Right lobe of liver (tissue), 4 donors: ENCODE results near the gene SMAD1.

Source experiments
- POLR2A ChIP-seq: fragments of 450-650 bp; IDR thresholded peaks from one replicate; pipeline ENCODE4 v1.6.1; 2017; ENCODE audit warnings: antibody characterized with exemption, mild to moderate bottlenecking
- TF ChIP-seq, protein P1 (sequence below), 4 donors: fragments of 200-600 bp in 3 of 4; fragments of 450-650 bp in 1 of 4; IDR thresholded peaks; one replicate each; pipeline versions ENCODE4 v1.5.1 to v1.8.0; 2016 to 2022; ENCODE audit warnings: antibody characterized with exemption in 4 of 4, mild to moderate bottlenecking in 2 of 4
- donor health status: DM: no; HTN: no; CAD: no.
- donor health status: DM: no; HTN: no; CAD: no.
- donor health status: DM: no; HTN: yes; CAD: no.

DNA sequence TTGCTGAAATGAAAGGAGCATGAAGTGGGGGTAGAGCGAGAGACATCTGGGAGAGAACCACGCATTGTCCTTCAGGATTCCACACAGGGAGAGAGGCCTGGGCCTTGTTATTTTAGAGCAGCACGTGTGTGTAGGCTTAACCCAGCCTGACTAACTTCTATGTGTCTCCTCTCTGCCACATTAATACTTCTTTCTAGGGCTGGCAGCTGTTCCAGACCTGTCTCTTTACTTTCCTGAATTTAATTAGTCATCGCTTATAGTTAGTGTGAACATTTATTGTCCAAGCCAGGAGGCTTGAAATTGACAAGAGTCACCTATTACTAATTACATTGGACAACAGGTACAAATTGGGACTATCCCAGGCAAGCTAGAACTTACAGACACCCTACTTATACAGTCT lies 51.3 kb downstream of the SMAD1 start:
- no peak for TF ChIP-seq POLR2A
- TF ChIP-seq, protein P1, sequence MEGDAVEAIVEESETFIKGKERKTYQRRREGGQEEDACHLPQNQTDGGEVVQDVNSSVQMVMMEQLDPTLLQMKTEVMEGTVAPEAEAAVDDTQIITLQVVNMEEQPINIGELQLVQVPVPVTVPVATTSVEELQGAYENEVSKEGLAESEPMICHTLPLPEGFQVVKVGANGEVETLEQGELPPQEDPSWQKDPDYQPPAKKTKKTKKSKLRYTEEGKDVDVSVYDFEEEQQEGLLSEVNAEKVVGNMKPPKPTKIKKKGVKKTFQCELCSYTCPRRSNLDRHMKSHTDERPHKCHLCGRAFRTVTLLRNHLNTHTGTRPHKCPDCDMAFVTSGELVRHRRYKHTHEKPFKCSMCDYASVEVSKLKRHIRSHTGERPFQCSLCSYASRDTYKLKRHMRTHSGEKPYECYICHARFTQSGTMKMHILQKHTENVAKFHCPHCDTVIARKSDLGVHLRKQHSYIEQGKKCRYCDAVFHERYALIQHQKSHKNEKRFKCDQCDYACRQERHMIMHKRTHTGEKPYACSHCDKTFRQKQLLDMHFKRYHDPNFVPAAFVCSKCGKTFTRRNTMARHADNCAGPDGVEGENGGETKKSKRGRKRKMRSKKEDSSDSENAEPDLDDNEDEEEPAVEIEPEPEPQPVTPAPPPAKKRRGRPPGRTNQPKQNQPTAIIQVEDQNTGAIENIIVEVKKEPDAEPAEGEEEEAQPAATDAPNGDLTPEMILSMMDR (IDR thresholded peaks at IDR 0.05): no peak
